ENCODE measurements around the gene NRXN3.
"Not testable (repeated sequence)": the region's sequence is repeated elsewhere in the genome, so short reads cannot be mapped to it uniquely, and the experiment has no call there.

Gene NRXN3

DNA sequence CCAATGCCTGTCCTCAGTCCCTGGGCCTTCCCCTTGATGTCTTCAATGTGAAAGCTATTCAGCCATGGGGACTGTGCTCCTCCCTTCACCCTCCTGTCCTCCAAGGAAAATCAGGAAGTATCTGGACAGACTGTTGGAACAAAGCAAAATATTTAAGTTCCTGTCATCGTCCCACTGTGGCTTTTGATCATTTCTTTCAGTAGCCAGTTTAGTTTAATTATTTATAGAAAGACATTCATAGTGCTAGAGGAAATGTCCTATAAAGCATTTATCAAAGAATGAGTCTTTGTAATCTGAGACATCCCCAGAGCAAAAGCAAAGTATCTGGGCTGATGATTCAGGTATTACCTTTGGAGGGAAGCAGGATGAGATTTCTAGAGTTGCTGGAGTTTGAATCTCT lies 254.1 kb downstream of the NRXN3 start:
- no peak overlapping the region for H3K4me3 ChIP-seq (ENCODE audit: low read depth, low read length)
- in situ Hi-C loops (cut with HindIII; ENCODE audit: low sequenced_read_pairs) = no loop called here
- TF ChIP-seq, protein P1, sequence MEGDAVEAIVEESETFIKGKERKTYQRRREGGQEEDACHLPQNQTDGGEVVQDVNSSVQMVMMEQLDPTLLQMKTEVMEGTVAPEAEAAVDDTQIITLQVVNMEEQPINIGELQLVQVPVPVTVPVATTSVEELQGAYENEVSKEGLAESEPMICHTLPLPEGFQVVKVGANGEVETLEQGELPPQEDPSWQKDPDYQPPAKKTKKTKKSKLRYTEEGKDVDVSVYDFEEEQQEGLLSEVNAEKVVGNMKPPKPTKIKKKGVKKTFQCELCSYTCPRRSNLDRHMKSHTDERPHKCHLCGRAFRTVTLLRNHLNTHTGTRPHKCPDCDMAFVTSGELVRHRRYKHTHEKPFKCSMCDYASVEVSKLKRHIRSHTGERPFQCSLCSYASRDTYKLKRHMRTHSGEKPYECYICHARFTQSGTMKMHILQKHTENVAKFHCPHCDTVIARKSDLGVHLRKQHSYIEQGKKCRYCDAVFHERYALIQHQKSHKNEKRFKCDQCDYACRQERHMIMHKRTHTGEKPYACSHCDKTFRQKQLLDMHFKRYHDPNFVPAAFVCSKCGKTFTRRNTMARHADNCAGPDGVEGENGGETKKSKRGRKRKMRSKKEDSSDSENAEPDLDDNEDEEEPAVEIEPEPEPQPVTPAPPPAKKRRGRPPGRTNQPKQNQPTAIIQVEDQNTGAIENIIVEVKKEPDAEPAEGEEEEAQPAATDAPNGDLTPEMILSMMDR (IDR thresholded peaks at IDR 0.05; ENCODE audit: low read depth, low read length, missing control alignments) = no peak
- DNase-seq (ENCODE audit: low read depth) = no peak

DNA sequence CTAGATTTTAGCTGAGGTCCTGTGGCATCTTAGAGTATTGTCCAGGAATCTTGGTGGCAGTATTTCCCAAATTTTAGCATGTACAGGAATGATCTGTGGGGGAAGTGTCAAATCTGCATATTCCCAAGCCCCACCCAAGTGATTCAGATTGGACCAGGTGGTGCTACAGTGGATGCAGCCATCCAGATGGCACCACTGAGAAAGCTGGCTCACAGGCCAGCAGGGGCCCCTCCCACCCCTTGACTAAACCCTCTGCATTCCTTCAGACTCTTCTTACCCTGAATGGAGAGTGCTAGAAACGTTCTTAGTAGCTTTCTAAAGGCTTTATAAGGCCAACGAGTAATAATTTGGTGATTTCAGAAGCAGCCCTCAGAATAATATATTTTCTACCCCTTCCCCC lies 255.2 kb downstream of the NRXN3 start:
- DNase-seq (ENCODE audit: low read depth) = no peak
- TF ChIP-seq, protein P1 (IDR thresholded peaks at IDR 0.05; ENCODE audit: low read depth, low read length, missing control alignments) = no peak
- no peak overlapping the region for H3K4me3 ChIP-seq (ENCODE audit: low read depth, low read length)
- in situ Hi-C loops (cut with HindIII; ENCODE audit: low sequenced_read_pairs) = no loop called here

DNA sequence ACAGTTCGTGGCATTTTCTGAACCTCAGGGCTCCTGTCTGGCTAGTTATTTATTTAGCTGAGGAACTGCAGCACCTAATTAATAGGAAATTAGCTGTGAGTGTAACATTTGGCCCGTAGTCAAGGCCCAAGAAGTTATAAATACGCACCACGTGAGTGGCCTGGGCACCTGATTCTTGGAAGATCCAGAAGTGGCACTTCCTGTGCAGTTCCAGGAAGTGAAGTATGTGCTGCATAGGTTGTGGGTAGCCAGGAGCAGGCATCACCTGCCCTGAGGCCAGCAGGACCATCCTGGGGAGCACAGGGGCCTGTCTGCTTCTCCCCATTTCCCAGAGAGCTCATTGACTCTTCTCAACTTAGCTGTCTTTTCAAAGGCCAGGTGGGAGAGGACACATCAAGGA lies 255.6 kb downstream of the NRXN3 start:
- in situ Hi-C loops (cut with HindIII; ENCODE audit: low sequenced_read_pairs) = no loop called here
- H3K4me3 ChIP-seq (ENCODE audit: low read depth, low read length) = no peak overlapping the region
- TF ChIP-seq, protein P1 (IDR thresholded peaks at IDR 0.05; ENCODE audit: low read depth, low read length, missing control alignments) = no peak
- DNase-seq (ENCODE audit: low read depth) = no peak

DNA sequence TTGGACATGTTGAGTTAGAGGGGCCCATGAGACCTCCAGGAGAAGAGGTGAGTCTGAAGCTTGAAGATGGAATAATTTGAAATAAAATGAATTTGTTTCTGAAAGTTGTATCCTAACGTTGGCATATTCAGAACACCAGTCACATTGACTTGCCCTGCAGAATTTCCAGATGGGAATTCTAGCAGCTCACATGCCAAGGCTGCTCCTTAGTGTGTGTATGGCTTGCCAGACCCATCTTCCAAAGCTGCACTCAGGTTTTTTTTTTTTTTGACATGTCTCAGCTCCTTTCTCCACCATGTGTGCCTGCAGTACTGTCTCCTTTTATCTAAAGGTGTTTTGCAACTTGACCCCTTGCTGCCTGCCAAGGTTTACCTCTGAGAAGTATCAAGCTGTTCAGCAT lies 261.9 kb downstream of the NRXN3 start:
- DNase-seq (ENCODE audit: low read depth) = no peak
- no peak overlapping the region for H3K4me3 ChIP-seq (ENCODE audit: low read depth, low read length)
- in situ Hi-C loops (cut with HindIII; ENCODE audit: low sequenced_read_pairs) = no loop called here
- TF ChIP-seq, protein P1 (IDR thresholded peaks at IDR 0.05; ENCODE audit: low read depth, low read length, missing control alignments) = no peak

DNA sequence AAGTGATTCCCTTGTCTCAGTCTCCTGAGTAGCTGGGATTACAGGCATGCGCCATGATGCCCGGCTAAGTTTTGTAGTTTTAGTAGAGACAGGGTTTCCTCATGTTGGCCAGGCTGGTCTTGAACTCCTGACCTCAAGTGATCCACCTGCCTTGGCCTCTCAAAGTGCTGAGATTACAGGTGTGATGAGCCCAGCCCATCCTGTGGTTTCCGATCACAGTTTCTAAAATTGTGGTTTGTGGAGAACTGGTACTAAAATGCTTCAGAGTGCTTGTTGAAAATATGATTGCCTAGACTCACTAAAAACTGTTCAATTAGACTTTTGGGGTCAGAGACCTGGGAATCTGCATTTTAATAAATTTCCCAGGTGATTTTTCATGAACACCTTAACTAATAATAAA lies 267.3 kb downstream of the NRXN3 start:
- in situ Hi-C loops (cut with HindIII; ENCODE audit: low sequenced_read_pairs) = not testable (repeated sequence)

DNA sequence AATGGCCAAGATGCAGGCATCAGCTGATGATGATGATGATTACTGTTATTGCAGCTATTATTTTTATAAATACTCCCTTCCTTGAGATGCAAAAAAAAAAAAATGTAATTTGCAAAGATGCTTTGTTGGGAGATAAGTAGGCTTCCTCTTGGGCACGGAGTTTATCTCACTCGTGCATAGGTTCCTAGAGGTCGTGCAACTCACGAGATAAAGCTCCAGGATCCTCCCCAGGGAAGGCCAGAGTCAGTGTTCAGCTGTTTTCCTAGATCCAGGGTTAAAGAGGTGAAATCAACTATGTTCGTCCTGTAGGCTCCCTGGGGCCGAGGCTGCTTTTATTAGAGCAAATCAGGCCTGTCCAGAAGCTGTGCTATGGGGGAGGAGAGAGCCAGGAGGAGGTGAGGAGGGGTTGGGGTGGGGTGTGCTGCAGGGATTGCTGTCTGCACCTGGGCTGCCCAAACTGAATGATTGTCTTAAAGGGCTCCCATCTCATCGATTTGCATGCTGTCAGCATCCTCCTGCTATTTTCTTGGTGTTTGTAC lies 270.3 kb downstream of the NRXN3 start:
- TF ChIP-seq, protein P1 (IDR thresholded peaks at IDR 0.05; ENCODE audit: low read depth, low read length, missing control alignments) = no peak

More for the DNA sequence above, 267.3 kb downstream of the NRXN3 start:
- not testable (repeated sequence) for H3K4me3 ChIP-seq (ENCODE audit: low read depth, low read length); DNase-seq (ENCODE audit: low read depth)

DNA sequence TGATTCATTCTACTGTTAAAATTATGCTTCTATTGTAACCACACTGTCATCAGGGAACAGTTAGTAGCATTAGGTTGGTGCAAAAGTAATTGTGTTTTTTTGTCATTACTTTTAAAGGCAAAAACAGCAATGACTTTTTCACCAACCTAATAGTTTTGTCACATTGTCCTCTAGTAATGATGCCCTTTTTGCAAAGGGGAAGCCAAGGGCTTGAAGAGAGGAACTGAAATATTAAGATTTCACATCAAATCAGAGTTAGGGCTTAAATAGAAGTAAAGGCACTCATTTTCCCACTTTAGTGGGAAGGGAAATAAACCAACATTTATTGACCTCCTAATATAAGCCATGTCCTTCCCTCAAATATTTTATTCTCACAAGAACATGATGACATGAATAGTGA lies 273.7 kb downstream of the NRXN3 start:
- no peak overlapping the region for H3K4me3 ChIP-seq (ENCODE audit: low read depth, low read length)
- TF ChIP-seq, protein P1 (IDR thresholded peaks at IDR 0.05; ENCODE audit: low read depth, low read length, missing control alignments) = no peak
- no peak for DNase-seq (ENCODE audit: low read depth)
- in situ Hi-C loops (cut with HindIII; ENCODE audit: low sequenced_read_pairs) = no loop called here

More for the DNA sequence above, 270.3 kb downstream of the NRXN3 start:
- no peak overlapping the region for H3K4me3 ChIP-seq (ENCODE audit: low read depth, low read length)
- no peak for DNase-seq (ENCODE audit: low read depth)
- in situ Hi-C loops (cut with HindIII; ENCODE audit: low sequenced_read_pairs) = no loop called here

Measured in astrocyte of the cerebellum (primary cell).